Neutrophil (primary cell): ENCODE results near the gene USP8.
"Not testable (repeated sequence)": the region's sequence is repeated elsewhere in the genome, so short reads cannot be mapped to it uniquely, and the experiment has no call there.

Experiments used
- H3K27ac ChIP-seq: fragments of 200-600 bp; sonication (generic); 2 replicates; pipeline ENCODE4 v1.5.1; 2016; ENCODE audit warnings: mild to moderate bottlenecking, moderate library complexity
- H3K27me3 ChIP-seq: fragments of 200-600 bp; sonication (generic); 2 replicates; pipeline ENCODE4 v1.6.0; 2016; ENCODE audit warnings: mild to moderate bottlenecking
- H3K36me3 ChIP-seq: fragments of 200-600 bp; sonication (generic); 2 replicates; pipeline ENCODE4 v1.5.1; 2017
- H3K4me1 ChIP-seq, 2 experiments: fragments of 200-600 bp in 1 of 2; sonication (generic) in 1 of 2; 1 replicate in 1 of 2; 2 replicates in 1 of 2; pipeline versions ENCODE4 v1.5.1 to v1.6.1; 2013 to 2016; ENCODE audit warnings: low read depth in 1 of 2, low read length in 1 of 2, mild to moderate bottlenecking in 1 of 2, moderate library complexity in 1 of 2; ENCODE audit not compliant: control insufficient read depth in 1 of 2, insufficient read depth in 1 of 2
- H3K4me3 ChIP-seq, 2 experiments: fragments of 200-600 bp in 1 of 2; sonication (generic) in 1 of 2; 1 replicate in 1 of 2; 2 replicates in 1 of 2; pipeline ENCODE4 v1.5.1; 2013 to 2016; ENCODE audit warnings: low read depth in 1 of 2, low read length in 1 of 2, mild to moderate bottlenecking in 1 of 2, moderate library complexity in 1 of 2
- H3K9me3 ChIP-seq: fragments of 200-600 bp; sonication (generic); 2 replicates; pipeline ENCODE4 v1.5.1; 2016
- TF ChIP-seq, protein P1 (sequence below): fragments of 200-600 bp; sonication (generic); IDR thresholded peaks from 2 replicates; pipeline ENCODE4 v1.5.1; 2016; ENCODE audit warnings: antibody characterized with exemption

The USP8 gene

DNA sequence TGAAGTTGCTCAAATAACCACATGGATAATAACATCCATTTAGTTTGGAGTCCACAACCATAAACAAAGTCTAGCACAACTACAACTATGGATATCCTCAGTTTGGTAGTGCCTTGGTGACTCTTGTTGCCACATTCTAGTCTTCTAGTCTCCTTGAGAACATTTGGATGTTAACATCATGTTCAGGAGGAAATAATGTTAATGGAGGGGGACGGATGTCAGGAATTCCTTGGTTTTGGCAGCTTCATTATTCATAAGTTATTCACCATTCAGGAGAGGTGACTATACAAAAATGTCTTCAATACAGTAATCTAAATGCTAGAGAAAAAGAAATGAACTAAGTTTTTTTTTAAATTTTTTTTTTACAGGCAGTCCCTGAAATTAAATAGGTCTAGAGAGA, 42.8 kb upstream of the USP8 start:
- no peaks in the 10 kb centered on the region for H3K27me3 ChIP-seq
- H3K9me3 ChIP-seq = no peaks in the 10 kb centered on the region
- TF ChIP-seq, protein P1, sequence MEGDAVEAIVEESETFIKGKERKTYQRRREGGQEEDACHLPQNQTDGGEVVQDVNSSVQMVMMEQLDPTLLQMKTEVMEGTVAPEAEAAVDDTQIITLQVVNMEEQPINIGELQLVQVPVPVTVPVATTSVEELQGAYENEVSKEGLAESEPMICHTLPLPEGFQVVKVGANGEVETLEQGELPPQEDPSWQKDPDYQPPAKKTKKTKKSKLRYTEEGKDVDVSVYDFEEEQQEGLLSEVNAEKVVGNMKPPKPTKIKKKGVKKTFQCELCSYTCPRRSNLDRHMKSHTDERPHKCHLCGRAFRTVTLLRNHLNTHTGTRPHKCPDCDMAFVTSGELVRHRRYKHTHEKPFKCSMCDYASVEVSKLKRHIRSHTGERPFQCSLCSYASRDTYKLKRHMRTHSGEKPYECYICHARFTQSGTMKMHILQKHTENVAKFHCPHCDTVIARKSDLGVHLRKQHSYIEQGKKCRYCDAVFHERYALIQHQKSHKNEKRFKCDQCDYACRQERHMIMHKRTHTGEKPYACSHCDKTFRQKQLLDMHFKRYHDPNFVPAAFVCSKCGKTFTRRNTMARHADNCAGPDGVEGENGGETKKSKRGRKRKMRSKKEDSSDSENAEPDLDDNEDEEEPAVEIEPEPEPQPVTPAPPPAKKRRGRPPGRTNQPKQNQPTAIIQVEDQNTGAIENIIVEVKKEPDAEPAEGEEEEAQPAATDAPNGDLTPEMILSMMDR = no peak
- H3K4me3 ChIP-seq = no peak overlapping the region
- H3K36me3 ChIP-seq = no peaks in the 10 kb centered on the region
- H3K4me1 ChIP-seq = peaks cover 0 to 3% of the 10 kb centered on the region in 2 experiments
- no peak overlapping the region for H3K27ac ChIP-seq

DNA sequence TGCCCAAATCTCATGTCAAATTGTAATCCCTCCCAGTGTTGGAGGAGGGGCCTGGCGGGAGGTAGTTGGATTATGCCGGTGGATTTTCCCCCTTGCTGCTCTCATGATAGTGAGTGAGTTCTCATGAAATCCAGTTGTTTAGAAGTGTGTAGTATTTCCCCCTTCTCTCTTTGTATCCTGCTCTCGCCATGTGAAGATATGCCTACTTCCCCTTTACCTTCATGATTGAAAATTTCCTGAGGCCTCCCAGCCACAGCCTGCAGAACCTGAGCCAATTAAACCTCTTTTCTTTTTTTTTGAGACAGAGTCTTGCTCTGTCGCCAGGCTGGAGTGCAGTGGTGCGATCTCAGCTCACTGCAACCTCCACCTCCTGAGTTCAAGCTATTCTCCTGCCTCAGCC, 41.8 kb upstream of the USP8 start:
- not testable (repeated sequence) for H3K4me3 ChIP-seq, H3K9me3 ChIP-seq, H3K27me3 ChIP-seq

DNA sequence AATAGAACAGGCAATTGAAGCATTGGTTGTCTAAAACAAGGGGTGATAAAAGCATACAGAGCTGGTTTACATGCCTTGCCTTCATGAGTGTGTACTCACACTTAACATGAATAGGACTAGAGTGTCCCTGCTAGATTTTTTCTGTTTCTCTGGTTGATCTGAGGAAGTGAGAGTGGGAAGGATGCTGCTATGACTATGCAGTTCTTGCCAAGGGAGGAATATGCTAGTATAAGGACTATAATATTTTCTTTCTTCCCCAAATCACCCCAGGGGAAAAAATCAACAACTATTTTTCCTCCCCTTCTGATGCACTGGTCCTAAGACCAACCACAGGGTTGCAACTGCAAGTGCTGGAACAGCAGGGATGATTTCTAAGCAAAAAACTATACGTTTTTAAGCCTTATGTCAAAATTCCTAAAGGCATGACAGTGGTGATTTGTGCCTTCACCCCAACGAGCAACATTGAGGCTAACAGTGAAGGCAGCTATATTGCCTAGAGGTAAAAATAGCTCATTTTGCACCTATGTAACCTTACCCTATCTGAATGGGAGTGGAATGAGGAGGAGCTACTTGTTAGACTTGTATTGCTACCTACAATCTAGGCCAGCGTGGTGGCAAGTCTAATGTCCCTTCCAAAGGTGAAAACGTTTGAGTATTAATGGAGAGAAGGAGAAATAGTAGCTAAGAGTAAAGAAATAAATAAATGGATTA, 33.5 kb upstream of the USP8 start:
- H3K4me1 ChIP-seq = no peaks in the 10 kb centered on the region
- TF ChIP-seq, protein P1 = no peak
- H3K36me3 ChIP-seq = no peaks in the 10 kb centered on the region
- H3K9me3 ChIP-seq = no peaks in the 10 kb centered on the region
- no peak overlapping the region for H3K4me3 ChIP-seq
- no peaks in the 10 kb centered on the region for H3K27me3 ChIP-seq
- H3K27ac ChIP-seq = no peak overlapping the region

More for the DNA sequence above, 41.8 kb upstream of the USP8 start:
- H3K36me3 ChIP-seq, H3K27ac ChIP-seq, H3K4me1 ChIP-seq: not testable (repeated sequence)

DNA sequence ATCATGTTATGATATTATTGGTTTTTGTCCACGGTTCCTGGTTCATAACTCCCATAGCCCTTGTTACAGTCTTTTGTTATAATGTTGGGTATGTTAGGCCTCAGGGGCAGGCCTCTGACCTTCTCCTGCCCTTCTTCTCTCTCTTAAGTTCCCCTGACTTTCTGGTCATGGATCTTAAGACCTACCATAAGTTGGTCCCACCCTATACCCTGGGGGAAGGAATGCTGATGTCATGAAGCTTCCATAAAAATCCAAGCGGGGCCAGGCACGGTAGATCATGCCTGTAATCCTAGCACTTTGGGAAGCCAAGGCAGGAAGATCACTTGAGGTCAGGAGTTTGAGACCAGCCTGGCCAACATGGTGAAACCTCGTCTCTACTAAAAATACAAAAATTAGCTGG, 32.6 kb upstream of the USP8 start:
- H3K4me3 ChIP-seq, H3K36me3 ChIP-seq, H3K9me3 ChIP-seq, H3K27ac ChIP-seq, H3K27me3 ChIP-seq, H3K4me1 ChIP-seq: not testable (repeated sequence)

DNA sequence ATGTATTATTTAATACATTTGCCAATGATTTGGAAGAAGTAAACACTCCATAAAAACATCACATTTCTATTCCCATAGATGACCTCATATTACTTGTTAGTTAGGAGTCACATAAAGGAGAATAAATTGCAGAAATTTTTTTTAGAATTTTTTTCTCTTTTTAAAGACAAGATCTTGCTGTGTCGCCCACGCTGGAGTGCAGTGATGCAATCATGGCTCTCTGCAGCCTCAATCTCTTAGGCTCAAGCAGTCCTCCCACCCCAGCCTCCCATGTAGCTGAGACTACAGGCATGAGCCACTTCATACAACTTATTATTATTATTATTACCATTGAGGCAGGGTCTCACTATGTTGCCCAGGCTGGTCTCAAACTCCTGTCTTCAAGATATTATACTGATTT, 12.3 kb upstream of the USP8 start:
- Histone ChIP-seq H3K27me3 (no peaks in the 10 kb centered on the region), H3K27ac (no peak overlapping the region), H3K9me3 (no peaks in the 10 kb centered on the region), H3K36me3 (no peaks in the 10 kb centered on the region), H3K4me1 (peaks cover 6 to 8% of the 10 kb centered on the region in 2 experiments), H3K4me3 (no peak overlapping the region)
- TF ChIP-seq, protein P1 = no peak

DNA sequence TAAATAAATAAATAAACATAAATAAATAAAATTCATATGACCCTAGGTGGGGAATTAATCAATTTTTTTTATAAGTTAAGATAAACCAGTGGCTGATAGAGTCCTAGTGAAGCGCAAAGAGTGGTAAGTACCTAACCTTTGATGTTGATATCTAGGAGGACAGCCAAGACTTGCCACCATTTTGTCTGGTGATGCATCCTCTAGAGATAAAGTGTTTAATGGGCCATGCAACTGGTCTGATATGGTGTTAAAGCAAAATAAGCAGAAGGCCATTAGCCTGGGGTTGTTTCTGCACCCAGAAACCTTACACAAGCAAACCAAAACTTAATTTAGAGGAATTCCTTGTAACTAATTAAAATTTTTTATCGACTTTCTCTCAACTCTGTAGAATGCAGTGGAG, 9.6 kb upstream of the USP8 start:
- Histone ChIP-seq H3K36me3 (no peaks in the 10 kb centered on the region), H3K4me3 (no peak overlapping the region), H3K27ac (no peak overlapping the region), H3K4me1 (no peaks in the 10 kb centered on the region), H3K27me3 (no peaks in the 10 kb centered on the region), H3K9me3 (no peaks in the 10 kb centered on the region)
- TF ChIP-seq, protein P1 = no peak
